Fibroblast of gingiva (primary cell): ENCODE measurements around the gene DGKI.
A peak's percentile ranks its signal among the peaks of the same experiment; 100 is the strongest.

Source experiments
- DNase-seq: peaks from one replicate; pipeline ENCODE4 v3.0.0-alpha.2; 2011; ENCODE audit warnings: low read depth

Gene DGKI

DNA sequence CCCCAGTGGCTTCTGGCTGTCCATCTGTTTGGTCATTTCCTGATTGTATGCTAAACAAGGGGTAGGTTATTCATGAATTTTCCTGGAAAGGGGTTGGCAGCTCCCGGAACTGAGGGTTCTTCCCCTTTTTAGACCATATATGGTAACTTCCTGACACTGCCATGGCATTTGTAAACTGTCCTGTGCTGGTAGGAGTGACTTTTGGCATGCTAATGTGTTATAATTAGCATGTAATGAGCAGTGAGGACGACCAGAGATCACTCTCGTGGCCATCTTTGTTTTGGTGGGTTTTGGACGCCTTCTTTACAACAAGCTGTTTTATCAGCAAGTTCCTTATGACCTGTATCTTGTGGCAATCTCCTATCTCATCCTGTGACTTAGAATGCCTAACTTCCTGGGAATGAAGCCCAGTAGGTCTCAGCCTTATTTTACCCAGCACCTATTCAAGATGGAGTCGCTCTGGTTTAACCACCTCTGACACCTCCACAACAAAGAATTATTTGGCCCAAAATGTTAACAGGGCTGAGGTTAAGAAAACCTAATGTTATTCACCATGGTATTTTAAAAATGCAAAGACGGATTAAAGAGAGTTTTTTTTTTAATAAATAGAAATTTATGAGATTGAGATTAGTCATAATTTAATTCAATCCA, 500.9 kb downstream of the DGKI start:
- no peak for DNase-seq

- peak; percentile 31 for DNase-seq
Measured at GRCh38 chr7:137343281-137343841, 503.4 kb downstream of the DGKI start, which contains the start of gene PTN. PTN (minus strand) TSS chr7:137343733; CDS start chr7:137254973, 88,760 bp downstream.

DNA sequence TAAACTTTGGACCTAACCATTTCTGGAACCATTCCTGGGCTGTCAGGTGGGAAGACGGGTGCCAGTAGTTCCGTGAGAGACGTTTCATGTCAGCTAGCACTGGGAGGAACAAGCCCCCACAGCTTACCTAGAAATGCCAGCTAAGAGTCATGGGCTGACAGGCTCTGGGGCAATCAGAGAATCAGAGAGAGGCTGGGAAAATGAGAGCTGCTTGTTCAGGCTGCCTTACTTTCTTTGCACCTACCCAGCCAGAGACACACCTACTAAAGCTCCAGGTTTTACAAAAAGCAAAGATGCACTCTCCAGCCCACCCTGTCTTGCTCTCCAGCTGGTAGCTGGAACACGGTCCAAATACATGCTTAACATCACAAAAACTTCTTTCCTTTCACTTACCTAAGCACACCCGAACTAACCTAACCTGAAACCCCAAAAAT, 503.9 kb downstream of the DGKI start:
- DNase-seq = no peak

GRCh38 chr7:137342265-137342664, 504.5 kb downstream of the DGKI start:
- DNase-seq = peak; percentile 19

GRCh38 chr7:137337902-137338301, 508.9 kb downstream of the DGKI start:
- no peak for DNase-seq

DNA sequence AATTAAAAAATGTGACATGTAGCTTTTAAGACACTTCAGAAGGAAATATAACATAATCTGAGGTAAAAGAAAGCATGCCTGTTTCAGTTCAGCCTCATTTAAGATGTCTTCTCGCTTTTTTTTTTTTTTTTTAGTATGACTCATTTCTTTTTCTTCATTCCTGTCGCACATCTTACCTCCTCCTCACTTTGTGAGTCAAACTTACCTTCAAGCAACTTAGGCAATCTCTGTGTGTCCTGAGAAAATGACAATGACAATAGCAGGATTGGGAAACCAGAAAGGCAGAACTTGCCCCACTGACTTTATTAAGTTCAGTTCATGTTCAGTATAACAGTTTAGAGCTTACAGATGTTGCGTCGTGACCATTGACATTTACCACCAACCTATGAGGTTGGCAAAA, 511.0 kb downstream of the DGKI start:
- DNase-seq = no peak

DNA sequence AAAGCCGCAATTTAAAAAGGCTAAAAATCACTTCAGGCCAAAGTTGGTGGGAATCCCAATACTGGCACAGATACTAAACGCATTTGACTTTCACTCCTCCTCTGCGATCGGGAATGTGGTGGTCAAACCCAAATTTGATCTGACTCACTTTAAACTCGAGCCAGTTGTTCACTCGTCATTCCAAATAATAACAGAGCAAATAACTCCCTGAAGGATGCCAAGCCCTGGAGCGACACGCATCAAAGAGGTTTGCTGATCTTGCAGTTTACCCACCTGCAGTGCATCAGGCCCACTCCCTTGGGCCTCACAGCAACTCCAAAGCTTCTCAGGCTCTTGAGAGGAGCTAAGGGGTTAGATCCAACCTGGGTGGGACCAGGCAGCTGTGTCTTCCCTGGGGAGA, 515.4 kb downstream of the DGKI start:
- peak; percentile 9 for DNase-seq
